GM23338 (cell line): ENCODE data around the gene COX8A. TPM values are rescaled to one million over a fixed set of nuclear protein-coding genes. Genes with fewer than 3 reads are reported as not detected.

ENCODE experiments used
- ETS1 ChIP-seq: IDR thresholded peaks from 2 replicates; pipeline ENCODE4 v1.6.1; 2016; ENCODE audit warnings: antibody characterized with exemption
- EZH2phosphoT487 ChIP-seq: fragments of 200-600 bp; sonication (generic); IDR thresholded peaks from one replicate; pipeline ENCODE4 v1.8.1; 2018; ENCODE audit warnings: antibody characterized with exemption; ENCODE audit not compliant: unreplicated experiment
- REST ChIP-seq: IDR thresholded peaks from one replicate; pipeline ENCODE4 v1.6.1; 2018; ENCODE audit warnings: antibody characterized with exemption; ENCODE audit not compliant: unreplicated experiment
- polyA plus RNA-seq: library from polyadenylated mRNA; unstranded; fragments of >200 nt; fragmentation: Nextera tagmentation; extraction: Ambion mirVana; gene quantifications from 2 replicates; pipeline ENCODE4 v1.2.1, GENCODE V29; 2016
- total RNA-seq: library from RNA; depleted of rRNA; stranded (reverse); fragments of >200 nt; shearing (Covaris generic); gene quantifications from 2 replicates; pipeline ENCODE4 v1.2.3, GENCODE V29; 2014
- TF ChIP-seq, protein P1 (sequence below): fragments of 250-450 bp; sonication (Bioruptor Pico); IDR thresholded peaks from 2 replicates; pipeline ENCODE4 v1.5.0; 2020; ENCODE audit warnings: mild to moderate bottlenecking, moderate library complexity

Gene COX8A
- total and polyA plus RNA-seq, 2 experiments from 2014 or later, result 427 to 483 TPM

DNA sequence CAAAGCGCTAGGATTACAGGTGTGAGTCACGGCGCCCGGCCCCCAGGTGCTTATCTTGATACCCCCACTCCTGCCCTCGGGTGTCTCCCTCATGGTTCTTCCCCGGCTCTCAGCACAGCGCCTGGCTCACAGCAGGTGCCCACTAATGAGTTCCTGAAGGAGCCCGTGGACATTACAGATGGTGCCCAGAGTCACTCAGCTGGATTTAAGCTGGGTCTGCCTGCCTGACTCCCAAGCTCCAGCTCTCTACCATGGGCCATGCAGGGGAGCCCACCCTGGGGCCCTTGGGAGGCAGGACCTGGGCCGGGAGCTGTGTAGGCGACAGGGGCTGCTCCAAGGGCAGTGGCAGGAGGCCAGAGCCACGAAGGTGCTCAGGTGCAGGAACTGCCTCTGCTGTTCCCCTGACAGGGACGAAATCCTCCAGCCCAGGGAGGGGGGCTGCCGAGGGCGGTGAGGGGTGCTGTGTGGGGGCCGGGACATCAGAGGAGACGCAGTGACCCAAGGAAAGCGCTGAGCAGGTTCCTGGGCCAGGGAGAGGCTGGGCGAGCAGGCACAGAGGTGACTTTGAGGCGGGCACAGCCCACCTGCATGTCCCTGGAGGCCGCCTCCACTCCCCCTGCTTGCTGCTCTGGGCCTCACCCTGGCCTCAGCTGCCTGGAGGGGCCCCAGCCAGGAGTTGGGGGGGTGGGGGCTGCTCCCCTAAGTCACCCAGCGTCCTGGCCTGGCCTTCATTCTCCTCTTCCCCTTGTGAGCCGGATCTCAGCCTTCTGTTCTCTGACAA lies 46.7 kb downstream of the COX8A start (continued):
- TF ChIP-seq, protein P1, sequence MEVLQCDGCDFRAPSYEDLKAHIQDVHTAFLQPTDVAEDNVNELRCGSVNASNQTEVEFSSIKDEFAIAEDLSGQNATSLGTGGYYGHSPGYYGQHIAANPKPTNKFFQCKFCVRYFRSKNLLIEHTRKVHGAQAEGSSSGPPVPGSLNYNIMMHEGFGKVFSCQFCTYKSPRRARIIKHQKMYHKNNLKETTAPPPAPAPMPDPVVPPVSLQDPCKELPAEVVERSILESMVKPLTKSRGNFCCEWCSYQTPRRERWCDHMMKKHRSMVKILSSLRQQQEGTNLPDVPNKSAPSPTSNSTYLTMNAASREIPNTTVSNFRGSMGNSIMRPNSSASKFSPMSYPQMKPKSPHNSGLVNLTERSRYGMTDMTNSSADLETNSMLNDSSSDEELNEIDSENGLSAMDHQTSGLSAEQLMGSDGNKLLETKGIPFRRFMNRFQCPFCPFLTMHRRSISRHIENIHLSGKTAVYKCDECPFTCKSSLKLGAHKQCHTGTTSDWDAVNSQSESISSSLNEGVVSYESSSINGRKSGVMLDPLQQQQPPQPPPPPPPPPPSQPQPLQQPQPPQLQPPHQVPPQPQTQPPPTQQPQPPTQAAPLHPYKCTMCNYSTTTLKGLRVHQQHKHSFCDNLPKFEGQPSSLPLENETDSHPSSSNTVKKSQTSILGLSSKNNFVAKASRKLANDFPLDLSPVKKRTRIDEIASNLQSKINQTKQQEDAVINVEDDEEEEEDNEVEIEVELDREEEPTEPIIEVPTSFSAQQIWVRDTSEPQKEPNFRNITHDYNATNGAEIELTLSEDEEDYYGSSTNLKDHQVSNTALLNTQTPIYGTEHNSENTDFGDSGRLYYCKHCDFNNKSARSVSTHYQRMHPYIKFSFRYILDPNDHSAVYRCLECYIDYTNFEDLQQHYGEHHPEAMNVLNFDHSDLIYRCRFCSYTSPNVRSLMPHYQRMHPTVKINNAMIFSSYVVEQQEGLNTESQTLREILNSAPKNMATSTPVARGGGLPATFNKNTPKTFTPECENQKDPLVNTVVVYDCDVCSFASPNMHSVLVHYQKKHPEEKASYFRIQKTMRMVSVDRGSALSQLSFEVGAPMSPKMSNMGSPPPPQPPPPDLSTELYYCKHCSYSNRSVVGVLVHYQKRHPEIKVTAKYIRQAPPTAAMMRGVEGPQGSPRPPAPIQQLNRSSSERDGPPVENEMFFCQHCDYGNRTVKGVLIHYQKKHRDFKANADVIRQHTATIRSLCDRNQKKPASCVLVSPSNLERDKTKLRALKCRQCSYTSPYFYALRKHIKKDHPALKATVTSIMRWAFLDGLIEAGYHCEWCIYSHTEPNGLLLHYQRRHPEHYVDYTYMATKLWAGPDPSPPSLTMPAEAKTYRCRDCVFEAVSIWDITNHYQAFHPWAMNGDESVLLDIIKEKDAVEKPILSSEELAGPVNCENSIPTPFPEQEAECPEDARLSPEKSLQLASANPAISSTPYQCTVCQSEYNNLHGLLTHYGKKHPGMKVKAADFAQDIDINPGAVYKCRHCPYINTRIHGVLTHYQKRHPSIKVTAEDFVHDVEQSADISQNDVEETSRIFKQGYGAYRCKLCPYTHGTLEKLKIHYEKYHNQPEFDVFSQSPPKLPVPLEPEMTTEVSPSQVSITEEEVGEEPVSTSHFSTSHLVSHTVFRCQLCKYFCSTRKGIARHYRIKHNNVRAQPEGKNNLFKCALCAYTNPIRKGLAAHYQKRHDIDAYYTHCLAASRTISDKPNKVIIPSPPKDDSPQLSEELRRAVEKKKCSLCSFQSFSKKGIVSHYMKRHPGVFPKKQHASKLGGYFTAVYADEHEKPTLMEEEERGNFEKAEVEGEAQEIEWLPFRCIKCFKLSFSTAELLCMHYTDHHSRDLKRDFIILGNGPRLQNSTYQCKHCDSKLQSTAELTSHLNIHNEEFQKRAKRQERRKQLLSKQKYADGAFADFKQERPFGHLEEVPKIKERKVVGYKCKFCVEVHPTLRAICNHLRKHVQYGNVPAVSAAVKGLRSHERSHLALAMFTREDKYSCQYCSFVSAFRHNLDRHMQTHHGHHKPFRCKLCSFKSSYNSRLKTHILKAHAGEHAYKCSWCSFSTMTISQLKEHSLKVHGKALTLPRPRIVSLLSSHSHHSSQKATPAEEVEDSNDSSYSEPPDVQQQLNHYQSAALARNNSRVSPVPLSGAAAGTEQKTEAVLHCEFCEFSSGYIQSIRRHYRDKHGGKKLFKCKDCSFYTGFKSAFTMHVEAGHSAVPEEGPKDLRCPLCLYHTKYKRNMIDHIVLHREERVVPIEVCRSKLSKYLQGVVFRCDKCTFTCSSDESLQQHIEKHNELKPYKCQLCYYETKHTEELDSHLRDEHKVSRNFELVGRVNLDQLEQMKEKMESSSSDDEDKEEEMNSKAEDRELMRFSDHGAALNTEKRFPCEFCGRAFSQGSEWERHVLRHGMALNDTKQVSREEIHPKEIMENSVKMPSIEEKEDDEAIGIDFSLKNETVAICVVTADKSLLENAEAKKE, result no peak
- TF ChIP-seq EZH2phosphoT487 (no peak), REST (no peak), ETS1 (no peak)
